ENCODE data around the gene TRMT112. TPM values are rescaled to one million over a fixed set of nuclear protein-coding genes. Genes with fewer than 3 reads are reported as not detected.
"Not testable (repeated sequence)": the region's sequence is repeated elsewhere in the genome, so short reads cannot be mapped to it uniquely, and the experiment has no call there.

TRMT112 gene
- total RNA-seq, 2 donors from 2014 or later, result 110 to 151 TPM

DNA sequence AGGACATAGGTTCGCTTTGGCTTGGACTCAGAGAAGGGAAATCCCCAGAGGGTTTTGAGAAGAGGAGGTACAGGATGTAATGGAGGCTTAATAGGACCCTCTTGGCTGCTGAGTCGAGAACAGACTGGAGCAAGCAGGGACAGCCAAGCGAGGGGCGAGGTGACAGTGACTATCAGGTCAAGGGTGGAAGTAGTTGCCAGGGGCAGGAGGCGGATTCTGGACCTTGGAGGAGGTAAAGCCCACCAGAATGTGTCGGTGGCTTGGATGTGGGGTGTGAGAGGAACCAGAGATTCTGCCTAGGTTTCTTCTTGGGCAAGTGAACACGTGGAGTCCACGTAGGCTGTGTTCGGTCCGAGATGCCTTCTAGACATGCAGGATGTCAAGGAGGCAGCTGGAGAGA lies 4.4 kb downstream of the TRMT112 start:
- no peak for DNase-seq (ENCODE audit: low spot score)
- no peaks in the 10 kb centered on the region for H3K9me3 ChIP-seq
- peaks cover 0 to 36% of the 10 kb centered on the region in 2 donors for H3K4me1 ChIP-seq
- no peak overlapping the region for H3K4me3 ChIP-seq
- peaks cover 32% of the 10 kb centered on the region for H3K36me3 ChIP-seq
- H3K27me3 ChIP-seq, result no peaks in the 10 kb centered on the region
- peak overlapping the region in 1 of 2 donors; percentile 66 for H3K27ac ChIP-seq
- TF ChIP-seq, protein P1, sequence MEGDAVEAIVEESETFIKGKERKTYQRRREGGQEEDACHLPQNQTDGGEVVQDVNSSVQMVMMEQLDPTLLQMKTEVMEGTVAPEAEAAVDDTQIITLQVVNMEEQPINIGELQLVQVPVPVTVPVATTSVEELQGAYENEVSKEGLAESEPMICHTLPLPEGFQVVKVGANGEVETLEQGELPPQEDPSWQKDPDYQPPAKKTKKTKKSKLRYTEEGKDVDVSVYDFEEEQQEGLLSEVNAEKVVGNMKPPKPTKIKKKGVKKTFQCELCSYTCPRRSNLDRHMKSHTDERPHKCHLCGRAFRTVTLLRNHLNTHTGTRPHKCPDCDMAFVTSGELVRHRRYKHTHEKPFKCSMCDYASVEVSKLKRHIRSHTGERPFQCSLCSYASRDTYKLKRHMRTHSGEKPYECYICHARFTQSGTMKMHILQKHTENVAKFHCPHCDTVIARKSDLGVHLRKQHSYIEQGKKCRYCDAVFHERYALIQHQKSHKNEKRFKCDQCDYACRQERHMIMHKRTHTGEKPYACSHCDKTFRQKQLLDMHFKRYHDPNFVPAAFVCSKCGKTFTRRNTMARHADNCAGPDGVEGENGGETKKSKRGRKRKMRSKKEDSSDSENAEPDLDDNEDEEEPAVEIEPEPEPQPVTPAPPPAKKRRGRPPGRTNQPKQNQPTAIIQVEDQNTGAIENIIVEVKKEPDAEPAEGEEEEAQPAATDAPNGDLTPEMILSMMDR (IDR thresholded peaks at IDR 0.05), result no peak

DNA sequence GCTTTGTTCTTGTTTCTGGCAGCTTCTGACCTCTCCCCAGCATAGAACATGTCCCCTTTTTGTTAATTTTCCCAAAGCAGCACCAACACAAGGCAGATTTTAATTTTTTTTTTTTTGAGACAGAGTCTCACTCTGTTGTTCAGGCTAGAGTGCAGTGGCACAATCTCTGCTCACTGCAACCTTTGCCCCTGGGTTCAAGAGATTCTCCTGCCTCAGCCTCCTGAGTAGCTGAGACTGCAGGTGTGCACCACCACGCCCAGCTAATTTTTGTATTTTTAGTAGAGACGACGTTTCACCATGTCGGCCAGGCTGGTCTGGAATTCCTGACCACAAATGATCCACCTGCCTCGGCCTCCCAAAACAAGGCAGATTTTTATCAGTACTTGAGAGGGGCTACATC lies 9.6 kb downstream of the TRMT112 start:
- H3K27ac ChIP-seq; H3K27me3 ChIP-seq; H3K9me3 ChIP-seq; DNase-seq (ENCODE audit: low spot score); H3K4me3 ChIP-seq; H3K36me3 ChIP-seq: not testable (repeated sequence)
- H3K4me1 ChIP-seq, result peaks cover 0 to 35% of the 10 kb centered on the region in 2 donors

DNA sequence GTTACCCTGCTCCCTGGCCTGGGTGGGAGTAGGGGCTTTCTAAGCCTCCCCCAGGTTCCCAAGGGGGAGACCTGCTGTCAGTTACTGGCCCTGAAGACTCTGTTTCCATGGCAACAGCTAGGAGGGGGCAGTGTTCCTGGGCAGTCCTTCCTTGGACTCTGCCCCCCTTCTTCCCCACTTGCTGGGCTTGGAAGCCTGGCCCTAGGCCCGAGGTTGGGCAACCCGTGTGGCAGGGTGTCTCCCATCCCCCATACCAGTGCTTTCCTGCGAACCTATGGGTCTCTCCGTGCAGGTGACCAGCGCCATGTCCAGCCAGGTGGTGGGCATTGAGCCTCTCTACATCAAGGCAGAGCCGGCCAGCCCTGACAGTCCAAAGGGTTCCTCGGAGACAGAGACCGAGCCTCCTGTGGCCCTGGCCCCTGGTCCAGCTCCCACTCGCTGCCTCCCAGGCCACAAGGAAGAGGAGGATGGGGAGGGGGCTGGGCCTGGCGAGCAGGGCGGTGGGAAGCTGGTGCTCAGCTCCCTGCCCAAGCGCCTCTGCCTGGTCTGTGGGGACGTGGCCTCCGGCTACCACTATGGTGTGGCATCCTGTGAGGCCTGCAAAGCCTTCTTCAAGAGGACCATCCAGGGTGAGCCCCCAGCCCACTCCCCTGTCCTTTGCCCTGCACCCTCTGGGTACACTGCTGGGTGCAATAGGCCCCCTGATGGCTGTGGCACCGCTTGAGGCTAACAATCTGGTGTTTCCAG lies 10.3 kb downstream of the TRMT112 start:
- H3K36me3 ChIP-seq, result peaks cover 8% of the 10 kb centered on the region
- no peak for DNase-seq (ENCODE audit: low spot score)
- H3K9me3 ChIP-seq, result no peaks in the 10 kb centered on the region
- H3K27me3 ChIP-seq, result no peaks in the 10 kb centered on the region
- TF ChIP-seq, protein P1 (IDR thresholded peaks at IDR 0.05), result no peak
- peaks cover 0 to 27% of the 10 kb centered on the region in 2 donors for H3K4me1 ChIP-seq
- peak overlapping the region; percentile 84 to 90 for H3K27ac ChIP-seq
- peak overlapping the region; percentile 82 to 87 for H3K4me3 ChIP-seq

DNA sequence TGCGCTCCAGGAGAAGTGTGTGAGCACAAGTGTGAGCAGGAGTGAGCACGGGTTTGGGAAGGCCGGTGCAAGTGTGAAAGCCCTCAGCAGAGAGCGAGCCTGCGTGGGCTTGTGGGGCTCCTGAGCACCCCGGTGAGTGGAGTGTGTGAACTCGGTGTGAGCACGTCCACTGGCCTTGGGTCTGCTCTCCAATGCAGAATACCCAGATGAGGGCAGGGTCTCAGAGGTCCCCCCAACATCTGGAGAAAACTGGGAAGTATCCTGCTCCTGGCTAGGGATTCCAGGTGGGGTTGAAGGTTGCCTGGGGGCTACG lies 10.8 kb downstream of the TRMT112 start:
- peaks cover 0 to 27% of the 10 kb centered on the region in 2 donors for H3K4me1 ChIP-seq
- TF ChIP-seq, protein P1 (IDR thresholded peaks at IDR 0.05), result no peak
- no peaks in the 10 kb centered on the region for H3K9me3 ChIP-seq
- H3K27me3 ChIP-seq, result peaks cover 0 to 4% of the 10 kb centered on the region in 2 donors
- peaks cover 8% of the 10 kb centered on the region for H3K36me3 ChIP-seq
- no peak for DNase-seq (ENCODE audit: low spot score)
- peak overlapping the region; percentile 84 to 90 for H3K27ac ChIP-seq
- H3K4me3 ChIP-seq, result peak overlapping the region; percentile 82 to 87

DNA sequence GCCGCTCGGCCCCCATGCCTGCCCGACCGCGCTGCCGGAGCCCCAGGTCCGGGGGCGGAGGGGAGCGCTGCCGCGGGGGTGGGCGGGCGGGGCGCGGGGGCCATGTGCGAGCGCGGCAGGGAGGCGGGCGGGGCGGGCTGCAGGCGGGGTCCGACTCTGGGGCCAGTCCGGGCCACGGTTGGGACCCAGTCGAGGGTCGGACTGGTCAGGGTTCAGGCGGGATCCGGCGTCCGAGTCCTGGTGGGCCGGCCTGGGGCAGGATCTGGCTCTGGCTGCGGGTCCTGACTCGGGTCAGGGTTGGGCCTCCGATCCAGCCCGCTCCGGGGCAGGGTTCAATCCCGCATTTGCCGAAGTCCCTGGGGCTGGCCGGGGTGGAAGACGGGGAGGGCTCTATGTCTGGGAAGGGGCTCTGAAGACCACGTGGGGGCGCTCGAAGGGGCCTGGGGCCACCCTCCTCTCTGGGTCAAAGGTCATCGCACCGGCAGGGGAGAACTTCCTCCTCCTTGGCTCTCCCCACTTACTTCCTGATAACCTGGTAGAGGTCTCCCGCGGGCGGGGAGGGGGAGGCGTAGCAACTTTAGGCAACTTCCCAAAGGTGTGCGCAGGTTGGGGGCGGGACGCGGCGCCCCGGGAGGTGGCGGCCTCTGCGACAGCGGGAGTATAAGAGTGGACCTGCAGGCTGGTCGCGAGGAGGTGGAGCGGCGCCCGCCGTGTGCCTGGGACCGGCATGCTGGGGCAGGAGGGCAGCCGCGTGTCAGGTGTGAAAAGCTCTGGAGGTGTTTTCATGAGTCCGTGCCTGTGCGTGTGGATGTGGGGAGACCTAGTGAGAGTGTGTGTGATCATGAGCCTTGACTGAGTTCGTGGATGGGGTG lies 11.4 kb downstream of the TRMT112 start:
- Histone ChIP-seq H3K4me3 (peak overlapping the region; percentile 82 to 87), H3K36me3 (peaks cover 8% of the 10 kb centered on the region), H3K27ac (peak overlapping the region; percentile 84 to 90), H3K9me3 (no peaks in the 10 kb centered on the region), H3K4me1 (peaks cover 0 to 28% of the 10 kb centered on the region in 2 donors), H3K27me3 (peaks cover 0 to 4% of the 10 kb centered on the region in 2 donors)
- TF ChIP-seq, protein P1 (IDR thresholded peaks at IDR 0.05), result peak in 1 of 2 donors; percentile 60
- DNase-seq (ENCODE audit: low spot score), result peak; percentile 70

DNA sequence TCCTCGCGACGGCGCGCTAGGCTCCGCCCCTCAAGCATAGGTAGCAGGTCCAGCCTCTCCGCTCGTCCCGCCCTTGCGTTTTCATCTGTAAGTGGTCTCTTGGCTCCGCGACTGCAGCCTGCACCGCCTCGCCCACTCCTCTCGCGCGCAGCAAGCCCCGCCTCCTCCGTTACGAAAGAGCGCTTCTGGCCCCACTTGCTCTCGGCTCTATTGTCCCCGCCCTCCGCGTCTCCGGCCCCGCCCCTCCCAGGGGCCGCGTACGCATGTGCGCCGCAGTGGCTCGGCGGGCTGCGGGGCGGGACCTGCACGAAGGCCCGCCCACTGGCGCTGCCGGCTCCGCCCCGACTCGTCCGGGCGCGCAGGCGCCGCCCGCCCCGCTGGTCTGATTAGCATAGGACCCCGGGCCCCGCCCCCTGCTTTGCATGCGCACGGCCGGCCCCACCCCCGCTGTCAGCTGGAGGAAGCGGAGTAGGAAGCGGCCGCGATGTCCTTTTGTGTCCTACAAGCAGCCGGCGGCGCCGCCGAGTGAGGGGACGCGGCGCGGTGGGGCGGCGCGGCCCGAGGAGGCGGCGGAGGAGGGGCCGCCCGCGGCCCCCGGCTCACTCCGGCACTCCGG lies 12.2 kb downstream of the TRMT112 start, which contains the start of gene ESRRA:
TSS of gene ESRRA (plus strand) at position 450 of the 616 bp plus-strand sequence. CDS start 1,656 bp downstream, outside the sequence.
- peaks cover 0 to 4% of the 10 kb centered on the region in 2 donors for H3K27me3 ChIP-seq
- H3K4me1 ChIP-seq, result peaks cover 0 to 36% of the 10 kb centered on the region in 2 donors
- TF ChIP-seq, protein P1 (IDR thresholded peaks at IDR 0.05), result no peak
- peak; percentile 100 for DNase-seq (ENCODE audit: low spot score)
- H3K9me3 ChIP-seq, result no peaks in the 10 kb centered on the region
- peaks cover 8% of the 10 kb centered on the region for H3K36me3 ChIP-seq
- peak within 1 kb of the TSS; percentile 82 to 87 for H3K4me3 ChIP-seq
- H3K27ac ChIP-seq, result peak within 1 kb of the TSS; percentile 95 to 97
